Fibroblast of mammary gland (primary cell): ENCODE data around the gene CTRL.

Experiments
- DNase-seq: peaks from one replicate; pipeline ENCODE4 v3.0.0-alpha.2; 2010; ENCODE audit warnings: low read depth
- H3K4me3 ChIP-seq: 2 replicates; pipeline ENCODE4 v1.5.1; 2011; ENCODE audit warnings: low read depth, mild to moderate bottlenecking, low read length, moderate library complexity; ENCODE audit not compliant: control insufficient read depth
- CTCF ChIP-seq: conservative IDR thresholded peaks from 2 replicates; pipeline ENCODE4 v1.5.1; 2011; ENCODE audit warnings: low read depth, low read length, inconsistent platforms; ENCODE audit not compliant: control insufficient read depth, insufficient read depth

Gene CTRL

GRCh38 chr16:67971111-67971510, 39.4 kb upstream of the CTRL start:
- H3K4me3 ChIP-seq = no peak overlapping the region
- DNase-seq = no peak
- no peak for TF ChIP-seq CTCF

- peak overlapping the region; percentile 63 for H3K4me3 ChIP-seq
- no peak for DNase-seq
- no peak for TF ChIP-seq CTCF
Observed at GRCh38 chr16:67969254-67970039, 37.8 kb upstream of the CTRL start.

GRCh38 chr16:67968400-67969253, 37.0 kb upstream of the CTRL start, which contains the start of gene SLC12A4:
TSS of gene SLC12A4 (minus strand) at chr16:67968637. CDS start at chr16:67968553, 84 bp downstream.
- peak; percentile 62 for DNase-seq
- peak within 1 kb of the TSS; percentile 88 for H3K4me3 ChIP-seq
- no peak for TF ChIP-seq CTCF

- no peak for TF ChIP-seq CTCF
- peak overlapping the region; percentile 88 for H3K4me3 ChIP-seq
- DNase-seq = no peak
Observed at GRCh38 chr16:67967958-67968399, 36.3 kb upstream of the CTRL start.

- DNase-seq = peak; percentile 55
- H3K4me3 ChIP-seq = peak overlapping the region; percentile 88
- no peak for TF ChIP-seq CTCF
Observed at GRCh38 chr16:67967183-67967957, 35.7 kb upstream of the CTRL start.

GRCh38 chr16:67966549-67967182, 35.0 kb upstream of the CTRL start:
- peak overlapping the region; percentile 88 for H3K4me3 ChIP-seq

More at GRCh38 chr16:67966549-67967182, 35.0 kb upstream of the CTRL start:
- TF ChIP-seq CTCF = no peak
- DNase-seq = peak; percentile 74
